ENCODE data around the gene RHOH. TPM values are rescaled to one million over a fixed set of nuclear protein-coding genes. Genes with fewer than 3 reads are reported as not detected.

RHOH gene, protein sequence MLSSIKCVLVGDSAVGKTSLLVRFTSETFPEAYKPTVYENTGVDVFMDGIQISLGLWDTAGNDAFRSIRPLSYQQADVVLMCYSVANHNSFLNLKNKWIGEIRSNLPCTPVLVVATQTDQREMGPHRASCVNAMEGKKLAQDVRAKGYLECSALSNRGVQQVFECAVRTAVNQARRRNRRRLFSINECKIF
- total RNA-seq = 1.1 and 3.3 TPM in 2 replicates

GRCh38 chr4:40196724-40197281, at the start of gene RHOH:
TSS of gene RHOH (plus strand) at chr4:40197031. CDS start at chr4:40243387, 46,356 bp downstream.

Other genes with a start within 250 kb of the RHOH start
- gene PDS5A, start 219.1 kb upstream of the RHOH start, total RNA-seq = 53.6 and 54.2 TPM in 2 replicates
- gene N4BP2, start 140.2 kb upstream of the RHOH start, total RNA-seq = 3.9 TPM in 2 replicates
- gene CHRNA9, start 138.3 kb downstream of the RHOH start, total RNA-seq = not detected in 2 replicates

All from mammary microvascular endothelial cell (primary cell).